Stimulated activated CD8-positive, alpha-beta memory T cell treated with anti-CD3 and anti-CD28 coated beads, Interleukin-2, amount 100 ng/mL, for 48 hours (primary cell): ENCODE data around the gene SH3PXD2B.
"Not testable (repeated sequence)": the region's sequence is repeated elsewhere in the genome, so short reads cannot be mapped to it uniquely, and the experiment has no call there.

Experiments used
- DNase-seq, 2 donors: peaks; one replicate each; pipeline ENCODE4 v3.0.0-alpha.2; 2020; ENCODE audit warnings: low read depth in 2 of 2

Gene SH3PXD2B

DNA sequence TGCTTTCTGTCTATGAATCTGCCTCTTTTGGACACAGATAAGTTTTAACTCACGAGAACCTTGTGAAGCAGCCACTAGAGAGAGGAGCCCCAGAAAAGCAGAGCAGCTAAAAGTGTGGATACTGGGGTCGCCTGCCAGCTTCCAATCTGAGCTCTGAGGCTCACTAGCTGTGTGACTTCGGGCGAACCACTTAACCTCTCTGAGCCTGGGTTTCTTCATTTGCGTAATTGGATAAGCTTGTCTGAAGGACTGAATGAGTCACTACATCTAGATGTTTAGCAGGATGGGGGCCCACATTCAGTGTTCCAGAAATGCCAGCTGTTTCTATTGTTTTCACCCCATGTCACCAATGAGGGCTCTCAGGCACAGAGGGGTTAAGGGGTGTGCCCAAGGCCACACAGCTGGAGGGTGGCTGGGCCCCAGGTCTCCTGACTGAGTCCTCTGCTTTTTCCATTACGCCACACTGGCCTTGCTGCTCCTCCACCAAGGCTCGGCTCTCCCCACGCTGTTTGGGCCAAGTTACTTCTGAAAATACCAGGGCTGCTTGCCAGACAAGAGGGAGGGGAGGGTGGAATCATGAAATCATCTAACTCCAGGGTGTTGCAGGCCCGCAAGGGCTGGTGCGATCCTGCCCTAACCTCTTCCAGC lies 36.2 kb downstream of the SH3PXD2B start:
- no peak for DNase-seq

DNA sequence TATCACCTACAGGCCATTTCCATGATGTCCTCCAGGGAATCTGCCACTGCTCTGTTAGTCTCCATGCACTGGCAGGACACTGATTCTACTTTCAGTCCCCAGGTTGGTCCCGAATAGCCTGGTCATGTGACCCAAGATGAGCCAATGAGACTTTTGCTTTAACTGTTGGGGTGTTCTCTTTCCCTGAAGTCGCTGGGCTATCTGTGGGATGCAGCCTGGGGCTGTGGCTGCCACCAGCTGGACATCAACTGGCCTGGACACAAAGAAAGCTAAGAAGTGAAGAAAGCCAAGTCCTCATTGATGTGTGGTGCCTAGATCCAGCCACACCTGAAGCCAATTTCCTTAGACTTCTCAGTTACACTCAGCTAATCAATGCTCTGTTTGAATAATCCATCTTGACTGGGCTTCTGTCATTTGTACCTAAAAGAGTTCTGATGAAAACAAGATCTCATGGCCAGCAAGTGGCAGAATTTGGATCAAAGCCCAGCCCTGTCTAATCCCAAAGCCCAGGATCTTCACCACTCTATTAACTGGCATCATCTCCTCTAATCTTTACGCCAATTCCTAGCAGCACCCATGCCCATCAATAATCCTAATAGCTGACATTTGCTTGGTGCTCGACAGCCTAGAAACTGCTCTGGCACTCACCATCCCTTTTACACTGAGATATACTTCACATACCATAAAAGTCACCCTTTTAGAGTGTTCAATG lies 37.0 kb downstream of the SH3PXD2B start:
- no peak for DNase-seq

DNA sequence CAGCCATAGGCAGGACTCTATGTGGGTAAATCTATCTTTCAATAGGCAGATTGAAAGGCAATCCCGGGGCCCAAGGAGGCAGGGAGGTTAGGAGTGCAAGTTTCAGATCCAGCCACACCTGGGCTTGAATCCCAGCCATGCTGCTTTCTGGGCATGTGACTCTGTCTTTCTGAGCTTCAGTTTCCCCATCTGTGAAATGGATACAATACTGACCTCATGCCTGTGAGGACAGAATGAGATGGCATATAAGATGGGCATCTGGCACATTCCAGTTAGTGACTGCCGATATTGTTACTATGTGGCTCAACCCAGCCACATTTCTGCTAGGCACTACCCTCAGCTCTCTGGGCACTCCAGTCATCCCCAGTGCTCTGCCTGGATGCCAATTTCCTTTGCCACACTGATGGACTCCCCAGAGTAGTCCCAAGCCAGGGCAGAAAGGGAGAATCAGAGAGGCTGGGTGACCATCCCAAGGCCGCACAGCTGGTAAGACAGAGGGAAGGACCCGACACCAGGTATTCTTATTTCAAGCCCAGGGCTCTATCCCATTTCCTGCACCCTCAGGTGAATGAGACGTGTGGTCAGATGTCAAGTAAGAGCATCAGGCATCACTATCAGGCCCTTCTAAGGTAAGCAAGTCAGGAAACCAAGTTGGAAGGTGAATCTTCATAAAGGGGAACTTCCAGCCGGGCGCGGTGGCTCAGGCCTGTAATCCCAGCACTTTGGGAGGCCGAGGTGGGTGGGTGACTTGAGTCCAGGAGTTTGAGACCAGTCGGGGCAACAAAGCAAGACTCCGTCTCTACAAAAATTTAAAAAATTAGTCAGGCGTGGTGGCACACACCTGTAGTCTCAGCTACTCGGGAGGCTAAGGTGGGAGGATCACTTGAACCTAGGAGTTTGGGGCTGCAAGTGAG lies 38.7 kb downstream of the SH3PXD2B start:
- DNase-seq = no peak

DNA sequence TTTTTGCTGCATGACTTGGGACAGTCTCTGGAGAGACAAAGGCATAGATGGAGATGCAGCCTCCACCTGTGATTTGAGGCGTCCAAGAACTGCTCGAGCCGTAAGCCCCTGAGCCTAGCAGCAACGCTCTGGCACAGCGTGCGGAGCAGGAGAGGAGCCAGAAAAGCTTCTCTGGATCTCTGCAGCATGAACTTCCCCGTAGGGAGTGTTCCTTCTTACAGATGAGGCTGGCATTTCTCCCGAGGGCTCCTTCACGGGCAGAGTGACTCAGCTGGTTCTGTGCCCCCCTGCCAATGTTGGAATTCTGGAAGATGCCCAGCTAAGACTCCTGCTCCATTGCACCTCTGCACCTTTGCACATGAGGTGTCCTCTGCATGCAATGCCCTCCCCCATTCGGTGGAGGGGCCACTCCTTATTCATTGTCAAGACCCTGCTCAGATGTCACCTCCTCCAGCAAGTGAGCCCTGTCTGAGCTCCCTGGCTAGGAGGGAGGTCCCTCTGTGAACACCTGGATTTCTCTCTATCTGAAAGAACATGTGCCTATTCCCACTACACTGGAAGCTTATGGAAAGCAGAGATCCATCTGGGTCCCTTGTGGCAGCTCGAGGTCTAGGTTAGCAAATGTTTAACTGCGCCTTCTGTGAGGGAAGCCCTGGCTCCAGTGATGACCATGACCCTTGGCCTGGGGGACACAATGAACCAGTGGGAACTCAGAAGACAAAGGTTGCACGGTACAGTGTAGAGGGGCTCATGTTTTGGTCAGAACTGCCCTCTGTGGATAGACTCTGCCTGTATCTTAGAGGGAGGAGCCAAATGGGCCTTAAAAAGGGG lies 39.6 kb downstream of the SH3PXD2B start:
- DNase-seq = no peak

DNA sequence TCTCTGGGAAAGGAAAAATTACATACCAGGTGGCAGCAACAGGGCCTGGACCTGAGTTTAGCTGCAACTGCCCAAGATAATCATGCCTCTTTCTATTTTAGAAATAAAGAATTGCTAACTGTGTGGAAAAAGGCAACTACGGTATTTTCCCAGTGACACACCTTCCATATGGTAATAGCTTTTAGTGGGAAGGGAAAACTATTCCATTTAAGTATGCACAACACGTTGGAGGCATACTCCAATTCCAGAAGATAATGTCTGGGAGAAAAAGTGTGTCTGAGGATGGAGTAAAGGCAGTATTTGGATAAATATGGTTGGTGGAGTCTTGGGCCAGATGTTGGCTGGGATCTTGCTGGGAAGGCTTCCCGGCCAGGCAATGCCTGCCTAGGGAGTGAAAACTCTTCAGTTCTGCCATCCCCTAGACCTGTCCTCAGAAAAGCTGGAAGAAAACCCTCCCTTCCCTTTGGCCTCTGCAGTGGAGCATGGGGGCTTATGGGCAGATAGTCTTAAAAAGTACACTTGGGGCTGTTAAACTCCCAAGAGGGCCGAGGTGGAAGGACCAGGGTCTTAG lies 40.6 kb downstream of the SH3PXD2B start:
- DNase-seq = no peak

DNA sequence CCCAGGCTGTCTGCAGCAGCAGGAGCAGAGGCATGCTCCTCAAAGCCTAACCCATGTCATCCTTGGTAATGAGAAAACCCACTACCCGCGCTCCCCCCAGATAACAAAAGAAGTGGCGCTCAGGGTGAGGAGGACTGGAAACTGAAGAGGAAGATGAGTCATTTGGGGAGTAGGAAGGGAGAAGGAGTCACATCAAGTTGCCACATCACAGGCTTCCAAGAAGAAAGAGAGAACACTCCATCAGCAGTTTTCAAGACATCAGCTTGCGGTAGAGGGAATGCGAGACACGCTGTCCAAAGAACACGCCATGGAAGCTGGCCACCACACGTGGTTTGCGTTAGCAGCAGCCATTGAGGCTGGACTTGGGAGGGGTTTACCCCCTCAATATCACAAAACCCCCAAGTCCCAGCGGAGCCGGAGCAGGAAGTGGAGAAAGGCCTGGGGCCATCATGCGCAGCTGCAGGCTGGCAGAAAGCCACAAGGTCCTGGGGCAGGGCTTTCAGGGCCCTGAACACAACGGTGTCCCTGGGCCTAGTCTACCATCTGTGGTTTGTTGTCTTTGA lies 41.5 kb downstream of the SH3PXD2B start:
- DNase-seq = peak; percentile 9 to 20

DNA sequence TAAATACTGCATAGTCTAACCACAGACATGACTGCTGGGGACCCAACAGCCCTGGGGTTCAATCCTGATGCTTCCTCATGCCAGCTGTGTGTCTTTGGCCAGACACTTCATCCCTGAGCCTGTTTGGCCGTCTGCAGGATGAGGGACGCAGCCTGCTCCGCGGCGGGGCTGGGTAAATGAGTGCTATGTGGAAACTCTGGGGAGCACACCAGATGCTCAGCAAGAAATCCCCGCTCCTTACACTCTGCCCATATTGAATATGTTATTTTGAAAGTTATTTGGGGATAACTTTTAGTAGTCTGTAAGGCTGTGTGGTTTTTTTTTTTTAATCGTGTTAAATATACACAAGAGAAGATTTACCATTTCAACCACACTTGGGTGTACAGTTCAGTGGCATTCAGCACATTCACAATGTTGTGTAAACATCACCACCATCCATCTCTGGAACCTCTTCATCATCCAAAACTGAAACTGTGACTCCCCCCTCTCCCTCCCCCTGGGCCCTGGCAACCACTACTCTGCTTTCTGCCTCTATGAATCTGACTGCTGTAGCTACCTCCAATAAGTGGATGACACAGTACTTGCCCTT lies 42.7 kb downstream of the SH3PXD2B start:
- peak; percentile 32 to 39 for DNase-seq

DNA sequence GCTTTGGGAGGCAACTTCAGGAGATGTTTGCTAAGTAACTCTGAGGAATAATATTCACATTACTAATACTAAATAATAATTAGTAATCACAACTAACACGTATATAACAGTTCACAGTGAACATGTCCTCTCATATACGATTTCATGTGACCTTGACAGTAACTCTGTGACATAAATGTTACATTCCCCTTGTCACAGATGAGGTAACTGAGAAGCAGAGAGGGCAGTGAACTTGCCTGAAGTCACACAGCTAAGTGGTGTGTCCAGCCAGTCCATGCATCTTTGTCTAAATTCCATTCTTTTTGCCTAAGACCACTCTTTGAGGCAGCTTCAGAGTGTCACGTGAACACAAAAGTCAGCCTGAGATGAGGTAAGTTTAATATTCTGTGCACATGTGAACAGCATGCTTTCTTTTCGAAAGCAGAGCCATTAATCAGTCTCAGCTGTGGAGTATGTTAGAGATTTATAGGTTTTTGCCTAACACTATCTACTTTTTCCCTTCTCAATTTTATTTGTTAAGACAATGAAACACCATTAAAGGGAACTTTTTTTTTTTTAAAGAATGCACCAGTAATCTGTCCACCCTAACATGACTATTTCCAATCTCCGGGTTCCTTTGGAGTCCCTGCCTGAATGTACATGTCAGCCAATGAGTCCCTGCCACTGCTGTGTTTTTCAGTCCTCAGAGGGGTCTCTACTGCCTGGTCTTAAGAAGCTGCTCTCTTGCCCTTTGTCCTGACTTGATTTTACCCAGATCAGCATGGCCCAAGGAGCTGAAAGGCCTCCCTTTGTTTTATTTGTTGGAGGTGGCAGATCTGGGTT lies 43.5 kb downstream of the SH3PXD2B start:
- no peak for DNase-seq

DNA sequence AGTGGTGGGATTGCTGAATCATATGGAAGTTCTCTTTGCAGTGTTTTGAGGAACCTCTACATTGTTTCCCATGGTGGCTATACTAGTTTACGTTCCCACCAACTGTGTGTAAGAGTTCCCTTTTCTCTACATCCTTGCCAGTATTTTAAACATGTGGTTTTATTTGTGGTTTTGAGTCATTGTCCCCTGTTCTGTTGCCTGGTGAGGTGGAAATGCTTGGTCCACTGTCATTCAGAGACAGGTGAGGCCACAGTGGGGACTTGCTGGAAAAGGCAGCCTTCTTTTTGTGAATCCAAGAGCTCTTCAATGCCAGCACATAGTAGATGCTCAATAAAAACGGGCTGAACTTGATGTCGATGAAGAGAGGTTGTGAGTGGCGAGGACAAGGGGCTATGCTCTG lies 44.2 kb downstream of the SH3PXD2B start:
- DNase-seq = no peak

DNA sequence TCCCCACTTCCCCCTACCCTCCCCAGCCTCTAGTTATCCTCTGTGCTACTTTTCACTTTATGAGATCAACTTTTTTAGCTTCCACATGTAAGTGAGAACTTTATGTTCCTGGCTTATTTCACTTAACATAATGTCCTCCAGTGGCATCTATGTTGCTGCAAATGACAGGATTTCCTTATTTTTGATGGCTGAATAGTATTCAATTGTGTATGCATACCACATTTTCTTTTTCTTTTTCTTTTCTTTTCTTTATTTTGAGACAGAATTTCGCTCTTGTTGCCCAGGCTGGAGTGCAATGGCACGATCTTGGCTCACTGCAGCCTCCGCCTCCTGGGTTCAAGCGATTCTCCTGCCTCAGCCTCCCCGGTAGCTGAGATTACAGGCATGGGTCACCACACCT lies 44.8 kb downstream of the SH3PXD2B start:
- not testable (repeated sequence) for DNase-seq

DNA sequence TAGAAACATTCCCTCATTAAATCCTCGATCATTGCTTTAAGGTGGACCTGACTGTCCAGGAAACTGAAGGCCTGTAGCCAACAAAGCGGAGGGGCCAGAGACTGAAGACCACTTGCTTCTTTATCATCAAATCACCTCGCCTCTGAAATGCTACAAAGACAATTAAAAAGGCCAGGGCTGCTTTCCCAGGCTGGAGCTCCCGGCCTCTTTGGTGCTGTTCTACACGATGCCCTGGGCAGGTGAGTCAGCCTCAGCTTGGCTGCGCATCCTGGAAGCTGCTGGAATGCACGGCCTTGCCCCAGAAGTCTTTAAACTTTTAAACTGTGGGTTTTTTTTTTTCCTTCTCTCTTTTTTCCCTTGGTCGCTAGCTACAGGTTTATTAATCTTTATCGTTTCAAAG lies 46.5 kb downstream of the SH3PXD2B start:
- DNase-seq = no peak

DNA sequence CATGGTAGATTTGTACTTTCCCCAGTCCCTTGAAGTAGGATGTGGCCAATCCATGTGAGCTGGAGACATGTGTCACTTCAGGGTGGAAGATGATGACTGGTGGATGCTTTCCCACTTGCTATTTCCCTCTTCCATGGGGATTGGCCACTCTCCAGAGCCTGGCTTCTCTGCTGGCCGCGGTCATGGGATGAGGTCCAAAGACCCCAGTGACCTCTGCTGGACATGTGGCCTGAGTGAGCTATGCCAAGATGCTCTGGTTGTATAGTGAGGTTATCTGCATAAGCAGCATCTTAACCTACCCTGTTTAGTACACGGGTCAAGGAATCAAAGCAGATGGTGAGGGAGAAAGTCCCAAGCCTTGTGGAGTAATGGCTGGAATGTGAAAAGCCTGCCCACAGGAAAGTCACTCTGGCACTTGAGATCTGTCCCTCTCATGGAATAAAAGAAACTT lies 47.1 kb downstream of the SH3PXD2B start:
- DNase-seq = no peak

DNA sequence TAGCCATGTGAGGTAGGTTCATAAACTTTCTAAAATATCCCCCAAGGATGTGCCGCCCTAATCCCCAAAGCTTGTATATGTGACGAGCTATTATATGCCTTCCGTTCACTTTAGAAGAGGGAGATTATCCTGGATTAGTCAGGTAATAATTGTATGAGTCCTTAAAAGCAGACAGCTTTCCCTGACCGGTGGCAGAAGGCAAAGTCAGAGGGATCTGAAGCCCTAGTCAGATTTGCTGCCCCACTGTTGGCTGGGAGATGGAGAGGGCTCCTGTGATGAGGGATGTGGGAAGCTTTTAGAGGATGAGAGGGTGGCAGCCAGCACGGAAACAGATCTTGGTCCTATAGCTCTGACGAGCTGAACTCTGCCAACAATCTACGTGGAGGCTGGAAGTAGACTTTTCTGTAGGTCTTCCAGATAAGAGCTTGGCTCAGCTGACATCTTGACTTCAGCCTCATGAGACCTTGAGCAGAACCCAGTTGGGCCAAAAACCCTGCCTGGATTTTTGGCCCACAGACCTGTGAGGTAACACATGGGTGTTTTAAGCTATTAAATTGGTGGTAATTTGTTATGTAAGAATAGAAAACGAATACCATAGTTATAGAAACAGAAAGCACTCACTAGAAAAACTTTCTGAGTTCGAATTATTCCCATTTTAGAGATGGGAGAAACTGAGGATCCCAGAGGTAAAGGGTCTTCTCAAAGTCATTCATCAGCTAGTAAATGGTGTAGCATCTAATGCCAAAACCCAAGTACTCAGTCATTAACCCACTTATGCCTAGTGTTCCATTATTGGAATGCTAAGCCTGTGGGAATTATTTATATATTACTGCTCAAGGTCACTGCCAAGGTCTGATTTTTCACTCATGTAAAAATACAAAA lies 48.9 kb downstream of the SH3PXD2B start:
- no peak for DNase-seq

DNA sequence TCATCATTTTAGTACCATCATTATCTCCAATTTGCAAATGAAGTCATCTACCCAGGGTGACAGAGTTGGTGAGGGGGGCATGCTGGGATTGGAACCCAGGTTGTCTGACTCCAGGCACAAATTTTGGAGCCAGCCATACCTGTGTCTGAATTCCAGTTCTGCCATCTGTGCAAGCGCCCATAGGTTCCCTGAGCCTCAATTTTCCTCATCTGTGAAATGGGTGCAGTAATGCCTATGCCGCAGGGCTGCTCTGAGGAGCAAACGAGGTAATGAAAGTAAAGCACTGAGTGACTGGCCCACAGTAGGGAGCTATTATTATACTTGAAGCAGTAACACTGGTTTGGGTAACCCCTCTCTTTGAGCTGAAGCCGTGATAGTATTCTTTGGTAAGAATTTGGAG lies 49.6 kb downstream of the SH3PXD2B start:
- DNase-seq = no peak

DNA sequence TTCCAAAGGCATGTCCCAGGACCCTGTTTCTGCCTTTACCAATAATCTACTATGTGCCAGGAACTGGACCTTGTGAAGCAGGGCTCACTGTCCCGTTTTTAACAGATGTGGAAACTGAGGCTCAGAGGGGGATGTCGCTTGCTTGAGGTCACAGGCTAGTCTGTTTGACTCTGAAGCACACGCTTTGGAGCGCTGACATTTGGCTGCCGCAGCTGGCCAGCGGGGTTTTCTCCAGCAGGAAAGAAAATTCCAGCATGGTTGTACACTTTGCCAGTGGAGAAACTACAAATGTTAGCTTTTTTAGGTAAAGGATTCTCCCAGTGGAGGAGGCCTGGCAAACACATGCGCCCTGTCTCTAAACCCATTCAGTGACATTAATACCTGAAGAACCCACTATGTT lies 50.5 kb downstream of the SH3PXD2B start:
- no peak for DNase-seq

DNA sequence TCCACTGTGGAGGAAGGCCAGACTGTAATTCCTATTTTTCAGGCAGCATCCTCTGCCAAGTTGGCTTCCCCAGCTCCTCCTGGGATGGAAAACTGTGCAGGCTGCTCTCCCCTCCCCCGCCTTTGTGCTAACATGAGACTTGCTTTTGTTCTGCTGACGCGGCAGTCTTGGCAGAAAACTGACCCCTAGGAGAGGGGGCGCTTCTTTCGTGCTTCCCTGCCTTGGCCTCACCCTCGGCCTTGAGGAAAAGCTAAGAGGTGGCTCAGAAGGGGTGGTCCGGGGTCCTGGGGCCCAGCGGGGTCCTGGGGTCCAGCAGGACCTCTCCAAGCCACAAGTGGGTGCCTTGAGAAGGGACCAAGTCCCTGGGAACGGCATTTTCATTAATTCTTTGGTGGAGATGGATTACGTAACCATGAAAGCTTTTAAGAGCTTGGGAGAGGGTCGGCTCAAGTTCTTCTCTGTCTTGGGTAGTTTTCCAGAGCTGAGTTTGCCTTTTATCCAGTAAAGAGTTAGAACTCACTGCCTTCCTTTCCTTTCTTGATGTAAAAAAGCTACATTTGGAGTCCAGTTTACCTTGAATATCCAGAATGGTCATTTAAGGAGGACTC lies 51.0 kb downstream of the SH3PXD2B start:
- DNase-seq = no peak

DNA sequence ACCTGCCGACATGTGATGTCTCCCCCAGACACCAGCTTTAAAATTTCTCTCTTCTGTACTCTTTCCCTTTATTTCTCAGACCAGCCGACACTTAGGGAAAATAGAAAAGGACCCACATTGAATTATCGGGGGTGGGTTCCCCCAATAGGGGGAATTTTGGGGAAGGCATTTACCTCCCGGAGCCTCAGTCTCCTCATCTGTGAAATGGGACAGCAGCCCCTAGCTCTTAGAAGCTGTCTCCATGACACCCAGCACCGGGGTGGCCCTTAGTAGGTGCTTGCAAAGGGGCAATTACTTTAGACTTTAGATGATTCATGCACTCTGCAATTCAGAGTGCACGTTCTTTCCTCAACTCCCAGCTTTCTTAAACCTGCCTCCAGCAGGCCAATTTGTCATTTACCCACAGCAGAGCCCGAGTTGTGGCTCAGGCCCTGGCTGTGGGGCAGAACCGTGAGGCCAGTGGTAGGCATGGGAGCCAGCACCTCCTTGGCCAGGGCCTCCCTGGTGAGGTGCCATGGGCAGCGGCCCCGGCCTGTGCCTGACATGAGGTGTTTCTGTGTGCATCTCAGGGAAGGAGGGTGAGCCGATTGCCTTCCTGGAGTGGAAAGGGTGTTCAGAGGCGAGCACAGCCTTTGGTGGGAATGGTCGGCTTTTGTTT lies 51.7 kb downstream of the SH3PXD2B start:
- no peak for DNase-seq

DNA sequence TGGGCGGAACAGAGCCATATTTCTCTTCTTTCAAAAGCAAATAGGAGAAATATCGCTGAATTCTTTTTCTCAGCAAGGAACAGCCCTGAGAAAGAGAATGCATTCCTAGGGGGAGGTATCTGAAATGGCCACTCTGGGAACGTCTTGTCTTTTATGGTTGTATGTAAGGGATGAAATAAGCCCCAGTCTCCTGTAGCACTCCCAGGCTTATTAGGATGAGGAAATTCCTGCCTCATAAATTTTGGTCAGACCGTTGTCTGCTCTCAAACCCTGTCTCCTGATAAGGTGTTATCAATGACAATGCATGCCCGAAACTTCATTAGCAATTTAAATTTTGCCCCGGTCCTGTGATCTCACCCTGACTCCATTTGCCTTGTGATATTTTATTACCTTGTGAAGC lies 52.3 kb downstream of the SH3PXD2B start:
- not testable (repeated sequence) for DNase-seq
